PC-9 (cell line): ENCODE results near the gene NAMPT.

Experiments
- EZH2 ChIP-seq: fragments of 200-600 bp; sonication (generic); IDR thresholded peaks from 2 replicates; pipeline ENCODE4 v1.8.0; 2017; ENCODE audit warnings: antibody characterized with exemption, low read depth
- TF ChIP-seq, protein P1 (sequence below): fragments of 200-600 bp; sonication (generic); conservative IDR thresholded peaks from 2 replicates; pipeline ENCODE4 v1.6.1; 2017; ENCODE audit warnings: mixed run types, antibody characterized with exemption, mild to moderate bottlenecking, moderate library complexity

DNA sequence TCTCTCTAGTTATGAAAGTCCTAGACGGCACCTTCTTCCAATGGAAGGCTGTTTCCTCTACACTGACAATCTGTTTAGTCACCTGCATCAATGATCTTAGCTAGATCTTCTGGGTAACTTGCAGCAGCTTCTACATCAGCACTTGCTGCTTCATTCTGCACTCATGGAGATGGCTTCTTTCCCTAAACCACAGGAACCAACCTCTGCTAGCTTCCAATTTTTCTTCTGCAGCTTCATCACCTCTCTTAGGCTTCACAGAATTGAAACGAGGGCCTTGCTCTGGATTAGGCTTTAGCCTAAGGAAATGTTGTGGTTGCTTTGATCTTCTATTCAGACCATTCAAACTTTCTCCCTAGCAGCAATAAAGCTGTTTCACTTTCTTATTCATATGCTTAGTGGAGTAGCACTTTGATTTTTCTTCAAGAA is 24.6 kb downstream of the NAMPT start:
- TF ChIP-seq, protein P1, sequence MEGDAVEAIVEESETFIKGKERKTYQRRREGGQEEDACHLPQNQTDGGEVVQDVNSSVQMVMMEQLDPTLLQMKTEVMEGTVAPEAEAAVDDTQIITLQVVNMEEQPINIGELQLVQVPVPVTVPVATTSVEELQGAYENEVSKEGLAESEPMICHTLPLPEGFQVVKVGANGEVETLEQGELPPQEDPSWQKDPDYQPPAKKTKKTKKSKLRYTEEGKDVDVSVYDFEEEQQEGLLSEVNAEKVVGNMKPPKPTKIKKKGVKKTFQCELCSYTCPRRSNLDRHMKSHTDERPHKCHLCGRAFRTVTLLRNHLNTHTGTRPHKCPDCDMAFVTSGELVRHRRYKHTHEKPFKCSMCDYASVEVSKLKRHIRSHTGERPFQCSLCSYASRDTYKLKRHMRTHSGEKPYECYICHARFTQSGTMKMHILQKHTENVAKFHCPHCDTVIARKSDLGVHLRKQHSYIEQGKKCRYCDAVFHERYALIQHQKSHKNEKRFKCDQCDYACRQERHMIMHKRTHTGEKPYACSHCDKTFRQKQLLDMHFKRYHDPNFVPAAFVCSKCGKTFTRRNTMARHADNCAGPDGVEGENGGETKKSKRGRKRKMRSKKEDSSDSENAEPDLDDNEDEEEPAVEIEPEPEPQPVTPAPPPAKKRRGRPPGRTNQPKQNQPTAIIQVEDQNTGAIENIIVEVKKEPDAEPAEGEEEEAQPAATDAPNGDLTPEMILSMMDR, result no peak
- TF ChIP-seq EZH2, result no peak
